ENCODE data around the gene KIF16B. TPM values are rescaled to one million over a fixed set of nuclear protein-coding genes. Genes with fewer than 3 reads are reported as not detected.

Gene KIF16B
- total and polyA plus RNA-seq, 2 of the 13 experiments (the other 11 are each of a cell fraction or from before 2014, with no cell fraction given), result 6.9 to 18.0 TPM

DNA sequence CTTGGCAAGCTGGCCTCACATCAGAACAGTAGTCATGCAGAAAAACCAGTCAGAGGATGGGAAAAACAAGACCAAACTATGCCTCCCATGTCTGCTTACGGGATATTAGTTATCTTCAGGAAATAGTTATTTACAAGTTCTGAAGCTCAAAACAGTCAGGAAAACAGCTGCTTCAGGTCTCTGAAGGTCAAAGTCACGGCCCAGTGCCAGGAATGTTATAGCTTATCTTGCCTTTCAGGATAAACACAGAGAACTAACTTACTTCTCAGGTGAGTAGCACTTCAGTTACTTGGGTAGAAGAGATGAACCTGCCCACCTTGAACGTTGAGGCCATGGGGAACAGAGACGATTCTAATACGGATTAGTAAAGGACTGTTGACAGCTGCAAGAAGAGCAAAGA is 310.7 kb downstream of the KIF16B start:
- no peak for FAIRE-seq

DNA sequence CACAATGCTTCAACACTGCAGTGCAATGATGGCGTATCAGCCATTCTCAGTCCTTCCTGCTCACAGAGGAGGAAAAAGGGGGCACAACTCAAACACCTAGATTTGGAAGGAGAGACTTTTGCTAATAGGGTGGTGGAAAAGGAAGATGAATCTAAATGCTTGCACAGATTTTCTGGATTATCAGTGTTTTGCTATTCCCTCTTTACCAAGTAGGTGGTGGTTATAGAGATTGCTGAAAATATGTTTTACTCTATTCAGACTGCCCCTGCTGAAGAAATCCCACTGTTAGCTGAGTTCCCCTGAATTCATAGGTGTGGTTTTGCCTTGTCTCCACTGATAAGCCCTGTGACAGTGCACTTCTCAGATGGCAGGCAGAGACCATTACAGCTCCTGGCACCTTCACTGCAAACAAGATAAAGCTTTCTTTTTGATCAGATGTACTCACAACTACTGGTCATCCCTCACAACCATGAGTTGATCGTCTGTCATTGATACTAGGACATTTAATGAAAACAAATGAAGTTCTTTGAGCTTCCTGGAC is 311.4 kb downstream of the KIF16B start:
- intact Hi-C loops (cut with micrococcal nuclease; ENCODE audit: unreplicated experiment), result no loop called here
- Histone ChIP-seq H3K36me3 (replicated peaks in 1 of 2; ENCODE audit: control insufficient read depth in 1 of 2, insufficient read depth in 2 of 2, low read length in 2 of 2) (no peaks in the 10 kb centered on the region), H3K4me3 (replicated peaks in 1 of 3; ENCODE audit: insufficient read depth in 1 of 3, low read depth in 2 of 3, low read length in 3 of 3) (no peak overlapping the region), H3K9me3 (ENCODE audit: low read length) (no peaks in the 10 kb centered on the region), H3K4me2 (ENCODE audit: low read depth, low read length) (no peak overlapping the region), H3K9ac (ENCODE audit: insufficient read depth, low read depth, low read length) (no peak overlapping the region), H4K20me1 (ENCODE audit: insufficient read depth, low read length) (no peaks in the 10 kb centered on the region), H3K27me3 (ENCODE audit: control insufficient read depth in 1 of 2, insufficient read depth in 2 of 2, low read length in 2 of 2) (peaks cover 0 to 8% of the 10 kb centered on the region in 2 experiments; a peak in 1 of 5 replicates), H3K27ac (ENCODE audit: extremely low read length, insufficient read depth, low read length) (no peak overlapping the region), H2AFZ (ENCODE audit: low read length) (no peak overlapping the region), H3K4me1 (ENCODE audit: insufficient read depth, low read length) (no peaks in the 10 kb centered on the region), H3K79me2 (ENCODE audit: insufficient read depth, low read length) (no peaks in the 10 kb centered on the region)
- ChIA-PET CTCF (ENCODE audit: low intra/inter-chr PET ratio, low total read pairs) (no interaction called here), POLR2A (no interaction called here)
- no TSS peak for BruUV-seq (replicated peaks)
- ATAC-seq (no peak), DNase-seq (ENCODE audit: low spot score) (no peak), FAIRE-seq (no peak)
- in situ Hi-C loops (cut with HindIII; ENCODE audit: extremely low pct_ligation_motif_present, low pct_unique_long_range_greater_than_20kb), result no loop called here
- 50% methylated on average over 2 of the region's 2 CpGs for WGBS (ENCODE audit: low lambda C conversion rate)
- TF ChIP-seq CHD2 (IDR thresholded peaks at IDR 0.05; ENCODE audit: low read depth, low read length), result no peak
- no peak for TF ChIP-seq HES4 (CRISPR knock-in tag; IDR thresholded peaks at IDR 0.05; ENCODE audit: borderline replicate concordance)
- TF ChIP-seq, protein P1, sequence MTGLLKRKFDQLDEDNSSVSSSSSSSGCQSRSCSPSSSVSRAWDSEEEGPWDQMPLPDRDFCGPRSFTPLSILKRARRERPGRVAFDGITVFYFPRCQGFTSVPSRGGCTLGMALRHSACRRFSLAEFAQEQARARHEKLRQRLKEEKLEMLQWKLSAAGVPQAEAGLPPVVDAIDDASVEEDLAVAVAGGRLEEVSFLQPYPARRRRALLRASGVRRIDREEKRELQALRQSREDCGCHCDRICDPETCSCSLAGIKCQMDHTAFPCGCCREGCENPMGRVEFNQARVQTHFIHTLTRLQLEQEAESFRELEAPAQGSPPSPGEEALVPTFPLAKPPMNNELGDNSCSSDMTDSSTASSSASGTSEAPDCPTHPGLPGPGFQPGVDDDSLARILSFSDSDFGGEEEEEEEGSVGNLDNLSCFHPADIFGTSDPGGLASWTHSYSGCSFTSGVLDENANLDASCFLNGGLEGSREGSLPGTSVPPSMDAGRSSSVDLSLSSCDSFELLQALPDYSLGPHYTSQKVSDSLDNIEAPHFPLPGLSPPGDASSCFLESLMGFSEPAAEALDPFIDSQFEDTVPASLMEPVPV (CRISPR knock-in tag; IDR thresholded peaks at IDR 0.05), result no peak
- no peak for TF ChIP-seq MTA3 (CRISPR knock-in tag; IDR thresholded peaks at IDR 0.05)
- no peak for TF ChIP-seq FOXK2 (IDR thresholded peaks at IDR 0.05)
- no peak for TF ChIP-seq MZF1 (CRISPR knock-in tag; IDR thresholded peaks at IDR 0.05; ENCODE audit: borderline replicate concordance)
- TF ChIP-seq MEF2D (CRISPR knock-in tag; IDR thresholded peaks at IDR 0.05), result no peak
- TF ChIP-seq NFIC (IDR thresholded peaks at IDR 0.05; ENCODE audit: low read length), result no peak
- TF ChIP-seq ZFP1 (CRISPR knock-in tag; IDR thresholded peaks at IDR 0.05), result no peak
- TF ChIP-seq, protein P2, sequence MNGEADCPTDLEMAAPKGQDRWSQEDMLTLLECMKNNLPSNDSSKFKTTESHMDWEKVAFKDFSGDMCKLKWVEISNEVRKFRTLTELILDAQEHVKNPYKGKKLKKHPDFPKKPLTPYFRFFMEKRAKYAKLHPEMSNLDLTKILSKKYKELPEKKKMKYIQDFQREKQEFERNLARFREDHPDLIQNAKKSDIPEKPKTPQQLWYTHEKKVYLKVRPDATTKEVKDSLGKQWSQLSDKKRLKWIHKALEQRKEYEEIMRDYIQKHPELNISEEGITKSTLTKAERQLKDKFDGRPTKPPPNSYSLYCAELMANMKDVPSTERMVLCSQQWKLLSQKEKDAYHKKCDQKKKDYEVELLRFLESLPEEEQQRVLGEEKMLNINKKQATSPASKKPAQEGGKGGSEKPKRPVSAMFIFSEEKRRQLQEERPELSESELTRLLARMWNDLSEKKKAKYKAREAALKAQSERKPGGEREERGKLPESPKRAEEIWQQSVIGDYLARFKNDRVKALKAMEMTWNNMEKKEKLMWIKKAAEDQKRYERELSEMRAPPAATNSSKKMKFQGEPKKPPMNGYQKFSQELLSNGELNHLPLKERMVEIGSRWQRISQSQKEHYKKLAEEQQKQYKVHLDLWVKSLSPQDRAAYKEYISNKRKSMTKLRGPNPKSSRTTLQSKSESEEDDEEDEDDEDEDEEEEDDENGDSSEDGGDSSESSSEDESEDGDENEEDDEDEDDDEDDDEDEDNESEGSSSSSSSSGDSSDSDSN (CRISPR knock-in tag; IDR thresholded peaks at IDR 0.05), result no peak

More for the DNA sequence above, 310.7 kb downstream of the KIF16B start:
- BruUV-seq (replicated peaks), result no TSS peak
- H3K36me3 ChIP-seq (replicated peaks in 1 of 2; ENCODE audit: control insufficient read depth in 1 of 2, insufficient read depth in 2 of 2, low read length in 2 of 2), result no peaks in the 10 kb centered on the region
- CTCF ChIA-PET (ENCODE audit: low intra/inter-chr PET ratio, low total read pairs), result no interaction called here
- no peaks in the 10 kb centered on the region for H3K79me2 ChIP-seq (ENCODE audit: insufficient read depth, low read length)
- intact Hi-C loops (cut with micrococcal nuclease; ENCODE audit: unreplicated experiment) (no loop called here), in situ Hi-C loops (cut with HindIII; ENCODE audit: extremely low pct_ligation_motif_present, low pct_unique_long_range_greater_than_20kb) (no loop called here)
- no peak for DNase-seq (ENCODE audit: low spot score)
- WGBS (ENCODE audit: low lambda C conversion rate), result 22% methylated on average over 5 of the region's 5 CpGs
- POLR2A ChIA-PET, result no interaction called here
- no peak overlapping the region for H3K27ac ChIP-seq (ENCODE audit: extremely low read length, insufficient read depth, low read length)
- no peaks in the 10 kb centered on the region for H3K9me3 ChIP-seq (ENCODE audit: low read length)
- H3K27me3 ChIP-seq (ENCODE audit: control insufficient read depth in 1 of 2, insufficient read depth in 2 of 2, low read length in 2 of 2), result peaks cover 0 to 8% of the 10 kb centered on the region in 2 experiments; a peak in 1 of 5 replicates
- H3K4me2 ChIP-seq (ENCODE audit: low read depth, low read length), result no peak overlapping the region
- no peaks in the 10 kb centered on the region for H4K20me1 ChIP-seq (ENCODE audit: insufficient read depth, low read length)
- H3K4me1 ChIP-seq (ENCODE audit: insufficient read depth, low read length), result no peaks in the 10 kb centered on the region
- TF ChIP-seq ZC3H4 (CRISPR knock-in tag; IDR thresholded peaks at IDR 0.05; ENCODE audit: borderline replicate concordance), result no peak
- TF ChIP-seq ZNF224 (CRISPR knock-in tag; IDR thresholded peaks at IDR 0.05), result no peak
- ATAC-seq, result no peak
- H2AFZ ChIP-seq (ENCODE audit: low read length), result no peak overlapping the region
- no peak overlapping the region for H3K9ac ChIP-seq (ENCODE audit: insufficient read depth, low read depth, low read length)
- H3K4me3 ChIP-seq (replicated peaks in 1 of 3; ENCODE audit: insufficient read depth in 1 of 3, low read depth in 2 of 3, low read length in 3 of 3), result no peak overlapping the region
